OCI-LY7 (cell line): ENCODE results near the gene PKD1. TPM values are rescaled to one million over a fixed set of nuclear protein-coding genes. Genes with fewer than 3 reads are reported as not detected.

Experiments used
- BruUV-seq: library from RNA; stranded (reverse); fragments of 400-500 nt; replicated peaks from 2 replicates; lab custom pipeline; 2021; lab: Mats Ljungman, UMichigan
- CTCF ChIA-PET: fragments of 300-600 bp; sonication (Branson Sonifier 250); formaldehyde crosslinking; loops from one replicate; lab custom pipeline; 2022; ENCODE audit warnings: antibody characterized with exemption; ENCODE audit not compliant: unreplicated experiment; lab: Charles Lee
- POLR2A ChIA-PET: fragments of 300-600 bp; sonication (Branson Sonifier 250); formaldehyde crosslinking; loops from one replicate; lab custom pipeline; 2022; ENCODE audit warnings: antibody characterized with exemption; lab: Charles Lee
- DNase-seq: peaks from one replicate; pipeline ENCODE4 v3.0.0-alpha.2; 2015; ENCODE audit warnings: low spot score
- H2AFZ ChIP-seq: fragments of 200-600 bp; sonication (generic), shearing (Covaris generic); 2 replicates; pipeline ENCODE4 v1.6.1; 2014; ENCODE audit warnings: mild to moderate bottlenecking, antibody characterized with exemption, low read length, moderate library complexity
- H3K27ac ChIP-seq: fragments of 200-600 bp; sonication (generic); 2 replicates; pipeline ENCODE4 v1.5.1; 2014; ENCODE audit warnings: mixed run types, low read depth, mild to moderate bottlenecking, moderate library complexity, low read length, inconsistent platforms; ENCODE audit not compliant: poor library complexity, severe bottlenecking
- H3K36me3 ChIP-seq: fragments of 200-600 bp; sonication (generic); 2 replicates; pipeline ENCODE4 v1.6.1; 2014; ENCODE audit warnings: mild to moderate bottlenecking, antibody characterized with exemption, low read length, moderate library complexity, mixed read lengths; ENCODE audit not compliant: insufficient read depth
- H3K4me1 ChIP-seq: fragments of 200-600 bp; sonication (generic); 2 replicates; pipeline ENCODE4 v1.5.1; 2014; ENCODE audit warnings: mild to moderate bottlenecking, low read length; ENCODE audit not compliant: insufficient read depth, poor library complexity, severe bottlenecking
- H3K4me2 ChIP-seq: fragments of 200-600 bp; sonication (generic); 2 replicates; pipeline ENCODE4 v1.6.1; 2014; ENCODE audit warnings: mild to moderate bottlenecking, low read length
- H3K4me3 ChIP-seq: fragments of 200-600 bp; sonication (generic); 2 replicates; pipeline ENCODE4 v1.5.1; 2014; ENCODE audit warnings: mild to moderate bottlenecking, low read depth, low read length; ENCODE audit not compliant: poor library complexity, severe bottlenecking
- H3K79me2 ChIP-seq: fragments of 200-600 bp; sonication (generic); 2 replicates; pipeline ENCODE4 v1.6.1; 2016; ENCODE audit warnings: low read depth, mild to moderate bottlenecking, low read length, moderate library complexity, mixed read lengths; ENCODE audit not compliant: insufficient read depth
- H3K9me2 ChIP-seq: fragments of 200-600 bp; sonication (generic); 2 replicates; pipeline ENCODE4 v1.6.1; 2016; ENCODE audit warnings: mild to moderate bottlenecking, low read length, mixed read lengths; ENCODE audit not compliant: insufficient read depth
- H3K9me3 ChIP-seq: fragments of 200-600 bp; sonication (generic); 2 replicates; pipeline ENCODE4 v1.6.1; 2014; ENCODE audit warnings: mild to moderate bottlenecking, mixed run types, low read length, mixed read lengths
- H4K20me1 ChIP-seq: fragments of 200-600 bp; sonication (generic); 2 replicates; pipeline ENCODE4 v1.6.1; 2014; ENCODE audit warnings: mild to moderate bottlenecking, antibody characterized with exemption, low read length, moderate library complexity, mixed read lengths; ENCODE audit not compliant: insufficient read depth
- CTCF ChIP-seq: fragments of 200-600 bp; sonication (generic); conservative IDR thresholded peaks from 2 replicates; pipeline ENCODE4 v1.5.1; 2014; ENCODE audit warnings: mild to moderate bottlenecking, antibody characterized with exemption, low read length, moderate library complexity, mixed read lengths
- EZH2phosphoT487 ChIP-seq: fragments of 200-600 bp; sonication (generic); IDR thresholded peaks from 2 replicates; pipeline ENCODE4 v1.6.1; 2018; ENCODE audit warnings: low read depth, borderline replicate concordance, mild to moderate bottlenecking, mixed run types, antibody characterized with exemption, low read length, moderate library complexity, mixed read lengths
- intact Hi-C: fragments of 100-400 bp; cut with micrococcal nuclease; formaldehyde crosslinking; loops from one replicate; pipeline ENCODE4 v1.10.0; 2022; ENCODE audit not compliant: unreplicated experiment
- total RNA-seq, 2 experiments: library from RNA; depleted of rRNA in 1 of 2; stranded (reverse); fragments of >200 nt in 1 of 2; shearing (Covaris generic) in 1 of 2; gene quantifications; 2 replicates each; pipeline ENCODE4 v1.2.3, GENCODE V29; 2014 to 2022

PKD1 gene
- total RNA-seq, 2 experiments from 2014 or later, result 87.4 to 112 TPM

GRCh38 chr16:2173916-2174315 lies 38.2 kb upstream of the PKD1 start:
- no peaks in the 10 kb centered on the region for H3K79me2 ChIP-seq

GRCh38 chr16:2173366-2173765 lies 37.7 kb upstream of the PKD1 start:
- no TSS peak for BruUV-seq
- no peak overlapping the region for H3K27ac ChIP-seq
- H4K20me1 ChIP-seq, result no peaks in the 10 kb centered on the region
- H3K36me3 ChIP-seq, result peaks cover 54% of the 10 kb centered on the region
- H3K9me2 ChIP-seq, result no peaks in the 10 kb centered on the region
- intact Hi-C loops, result no loop called here
- no peak overlapping the region for H2AFZ ChIP-seq
- CTCF ChIA-PET, result no interaction called here
- DNase-seq, result no peak
- no peaks in the 10 kb centered on the region for H3K4me1 ChIP-seq
- H3K4me3 ChIP-seq, result no peak overlapping the region
- no peak for TF ChIP-seq EZH2phosphoT487
- no peak for TF ChIP-seq CTCF
- no peaks in the 10 kb centered on the region for H3K79me2 ChIP-seq
- POLR2A ChIA-PET, result interaction anchor here (0.5 kb wide), 1 partner anchor 189 kb away, joined by 3 read pairs; no protein-coding TSS in a partner anchor
- H3K9me3 ChIP-seq, result no peaks in the 10 kb centered on the region
- H3K4me2 ChIP-seq, result no peak overlapping the region

More at GRCh38 chr16:2173916-2174315, 38.2 kb upstream of the PKD1 start:
- H3K4me3 ChIP-seq, result no peak overlapping the region
- H3K27ac ChIP-seq, result no peak overlapping the region
- no peak overlapping the region for H2AFZ ChIP-seq
- H3K9me3 ChIP-seq, result no peaks in the 10 kb centered on the region
- CTCF ChIA-PET, result no interaction called here
- H3K4me1 ChIP-seq, result no peaks in the 10 kb centered on the region
- BruUV-seq, result no TSS peak
- intact Hi-C loops, result no loop called here
- no peaks in the 10 kb centered on the region for H4K20me1 ChIP-seq
- no peak overlapping the region for H3K4me2 ChIP-seq
- no peaks in the 10 kb centered on the region for H3K9me2 ChIP-seq
- POLR2A ChIA-PET, result no interaction called here
- TF ChIP-seq EZH2phosphoT487 (no peak), CTCF (no peak)
- no peak for DNase-seq
- peaks cover 56% of the 10 kb centered on the region for H3K36me3 ChIP-seq

GRCh38 chr16:2172688-2173335 lies 37.1 kb upstream of the PKD1 start:
- H2AFZ ChIP-seq, result no peak overlapping the region
- no peak overlapping the region for H3K4me3 ChIP-seq
- no TSS peak for BruUV-seq
- no peaks in the 10 kb centered on the region for H3K79me2 ChIP-seq
- no peak for DNase-seq
- CTCF ChIA-PET, result no interaction called here
- H3K9me3 ChIP-seq, result no peaks in the 10 kb centered on the region
- H3K27ac ChIP-seq, result no peak overlapping the region
- POLR2A ChIA-PET, result interaction anchor here (0.5 kb wide), 1 partner anchor 188 kb away, joined by 3 read pairs; no protein-coding TSS in a partner anchor
- no peaks in the 10 kb centered on the region for H3K9me2 ChIP-seq
- no peak overlapping the region for H3K4me2 ChIP-seq
- intact Hi-C loops, result no loop called here
- no peaks in the 10 kb centered on the region for H4K20me1 ChIP-seq
- peaks cover 54% of the 10 kb centered on the region for H3K36me3 ChIP-seq
- TF ChIP-seq CTCF (no peak), EZH2phosphoT487 (no peak)
- no peaks in the 10 kb centered on the region for H3K4me1 ChIP-seq
